ENCODE results near the gene C19orf53. TPM values are rescaled to one million over a fixed set of nuclear protein-coding genes. Genes with fewer than 3 reads are reported as not detected.

The C19orf53 gene
- total RNA-seq, 1 experiment from 2014 or later, result 66.4 TPM

DNA sequence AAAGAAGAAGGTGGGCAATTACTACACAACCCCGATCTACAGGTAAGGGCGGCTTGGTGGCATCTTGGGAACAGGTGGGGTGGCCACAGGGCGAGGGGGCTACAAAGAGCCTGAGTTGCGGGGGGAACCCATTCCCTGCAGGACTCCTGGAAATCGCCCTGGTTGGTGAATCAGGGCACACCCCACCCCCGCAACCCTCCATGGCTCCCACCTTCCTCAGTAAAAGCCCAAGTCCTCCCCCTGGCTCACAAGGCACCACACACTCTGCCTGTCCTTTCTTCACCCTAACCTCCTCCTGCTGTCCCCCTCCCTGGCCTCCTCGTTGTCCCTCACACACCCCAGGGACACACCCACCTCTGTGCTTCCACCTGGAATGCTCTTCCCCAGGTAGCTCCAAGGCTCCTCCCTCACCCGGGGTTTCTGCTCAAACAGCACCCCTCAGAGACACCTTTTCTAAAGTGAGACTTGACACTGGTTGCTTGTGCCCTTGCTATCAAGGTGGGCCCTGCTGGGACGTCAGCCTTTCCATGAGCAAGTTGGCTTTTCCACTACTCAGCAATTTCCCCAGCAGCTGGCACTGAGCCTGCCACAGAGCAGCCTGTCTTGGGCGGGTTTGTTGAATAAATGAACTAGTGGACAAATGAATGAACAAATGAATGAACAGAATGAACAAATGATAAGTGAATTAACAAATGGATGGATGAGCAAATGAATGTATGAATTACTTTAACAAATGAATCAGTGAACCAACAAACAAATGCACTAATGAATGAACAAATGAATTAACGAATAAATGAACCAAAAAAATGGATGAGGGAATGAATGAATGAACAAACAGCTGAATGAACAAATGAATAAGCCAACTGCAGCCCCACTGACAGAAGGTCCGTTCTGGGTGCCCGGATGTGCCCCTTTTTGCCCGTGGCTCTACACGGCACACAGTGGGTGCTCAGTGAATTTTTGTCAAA is 16.2 kb upstream of the C19orf53 start:
- no TSS peak for BruUV-seq (replicated peaks)
- H3K4me3 Mint-ChIP-seq (ENCODE audit: low read depth, unreplicated experiment), result no peak overlapping the region
- intact Hi-C loops (cut with micrococcal nuclease; ENCODE audit: unreplicated experiment), result no loop called here
- CTCF ChIA-PET, result no interaction called here
- peaks cover 8% of the 10 kb centered on the region for H3K4me1 Mint-ChIP-seq (ENCODE audit: low read depth, unreplicated experiment)
- peaks cover 43% of the 10 kb centered on the region for H3K36me3 Mint-ChIP-seq (ENCODE audit: insufficient read depth, unreplicated experiment)
- no peaks in the 10 kb centered on the region for H3K27me3 Mint-ChIP-seq (ENCODE audit: unreplicated experiment)
- no peak for DNase-seq
- peak overlapping the region; percentile 45 for H3K27ac Mint-ChIP-seq (ENCODE audit: unreplicated experiment)
- H3K9me3 Mint-ChIP-seq (ENCODE audit: low read depth, unreplicated experiment), result no peaks in the 10 kb centered on the region
- TF ChIP-seq, protein P1, sequence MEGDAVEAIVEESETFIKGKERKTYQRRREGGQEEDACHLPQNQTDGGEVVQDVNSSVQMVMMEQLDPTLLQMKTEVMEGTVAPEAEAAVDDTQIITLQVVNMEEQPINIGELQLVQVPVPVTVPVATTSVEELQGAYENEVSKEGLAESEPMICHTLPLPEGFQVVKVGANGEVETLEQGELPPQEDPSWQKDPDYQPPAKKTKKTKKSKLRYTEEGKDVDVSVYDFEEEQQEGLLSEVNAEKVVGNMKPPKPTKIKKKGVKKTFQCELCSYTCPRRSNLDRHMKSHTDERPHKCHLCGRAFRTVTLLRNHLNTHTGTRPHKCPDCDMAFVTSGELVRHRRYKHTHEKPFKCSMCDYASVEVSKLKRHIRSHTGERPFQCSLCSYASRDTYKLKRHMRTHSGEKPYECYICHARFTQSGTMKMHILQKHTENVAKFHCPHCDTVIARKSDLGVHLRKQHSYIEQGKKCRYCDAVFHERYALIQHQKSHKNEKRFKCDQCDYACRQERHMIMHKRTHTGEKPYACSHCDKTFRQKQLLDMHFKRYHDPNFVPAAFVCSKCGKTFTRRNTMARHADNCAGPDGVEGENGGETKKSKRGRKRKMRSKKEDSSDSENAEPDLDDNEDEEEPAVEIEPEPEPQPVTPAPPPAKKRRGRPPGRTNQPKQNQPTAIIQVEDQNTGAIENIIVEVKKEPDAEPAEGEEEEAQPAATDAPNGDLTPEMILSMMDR (IDR thresholded peaks at IDR 0.05; ENCODE audit: unreplicated experiment), result no peak

DNA sequence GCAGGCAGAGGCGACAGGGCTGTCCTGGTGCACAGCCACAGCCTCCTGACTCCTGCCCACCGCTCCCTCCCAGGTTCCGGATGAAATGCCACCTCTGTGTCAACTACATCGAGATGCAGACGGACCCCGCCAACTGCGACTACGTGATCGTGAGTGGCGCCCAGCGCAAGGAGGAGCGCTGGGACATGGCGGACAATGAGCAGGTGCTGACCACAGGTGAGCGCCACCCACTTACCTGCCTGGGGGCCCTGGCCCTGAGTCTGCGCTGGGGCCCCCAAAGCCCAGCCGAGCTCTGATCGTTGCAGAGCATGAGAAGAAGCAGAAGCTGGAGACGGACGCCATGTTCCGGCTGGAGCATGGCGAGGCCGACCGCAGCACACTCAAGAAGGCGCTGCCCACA is 15.5 kb upstream of the C19orf53 start:
- Mint-ChIP-seq H3K4me3 (ENCODE audit: low read depth, unreplicated experiment) (no peak overlapping the region), H3K36me3 (ENCODE audit: insufficient read depth, unreplicated experiment) (peaks cover 44% of the 10 kb centered on the region), H3K27ac (ENCODE audit: unreplicated experiment) (no peak overlapping the region), H3K9me3 (ENCODE audit: low read depth, unreplicated experiment) (no peaks in the 10 kb centered on the region), H3K27me3 (ENCODE audit: unreplicated experiment) (no peaks in the 10 kb centered on the region), H3K4me1 (ENCODE audit: low read depth, unreplicated experiment) (peaks cover 8% of the 10 kb centered on the region)
- DNase-seq, result no peak
- intact Hi-C loops (cut with micrococcal nuclease; ENCODE audit: unreplicated experiment), result no loop called here
- CTCF ChIA-PET, result no interaction called here
- TF ChIP-seq, protein P1 (IDR thresholded peaks at IDR 0.05; ENCODE audit: unreplicated experiment), result no peak
- no TSS peak for BruUV-seq (replicated peaks)

DNA sequence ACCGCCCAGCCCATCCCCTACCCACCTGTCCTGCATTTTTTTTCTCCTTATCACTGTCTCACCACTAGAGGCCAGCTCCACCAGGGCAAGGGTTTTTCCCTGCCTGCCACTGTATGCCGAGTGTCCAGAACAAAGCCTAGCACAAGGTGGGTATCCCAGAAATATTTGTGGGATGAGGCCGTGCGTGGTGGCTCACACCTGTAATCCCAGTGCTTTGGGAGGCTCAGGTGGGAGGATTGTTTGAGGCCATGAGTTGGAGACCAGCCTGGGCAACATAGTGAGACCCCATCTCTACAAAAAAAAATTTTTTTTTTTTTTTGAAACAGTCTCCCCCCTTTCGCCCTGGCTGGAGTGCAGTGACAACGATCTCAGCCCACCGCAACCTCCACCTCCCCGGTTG is 12.8 kb upstream of the C19orf53 start:
- TF ChIP-seq, protein P1 (IDR thresholded peaks at IDR 0.05; ENCODE audit: unreplicated experiment), result no peak
- H3K4me1 Mint-ChIP-seq (ENCODE audit: low read depth, unreplicated experiment), result peaks cover 11% of the 10 kb centered on the region
- no peaks in the 10 kb centered on the region for H3K9me3 Mint-ChIP-seq (ENCODE audit: low read depth, unreplicated experiment)
- H3K4me3 Mint-ChIP-seq (ENCODE audit: low read depth, unreplicated experiment), result no peak overlapping the region
- no TSS peak for BruUV-seq (replicated peaks)
- H3K27me3 Mint-ChIP-seq (ENCODE audit: unreplicated experiment), result no peaks in the 10 kb centered on the region
- H3K27ac Mint-ChIP-seq (ENCODE audit: unreplicated experiment), result no peak overlapping the region
- intact Hi-C loops (cut with micrococcal nuclease; ENCODE audit: unreplicated experiment), result no loop called here
- CTCF ChIA-PET, result no interaction called here
- H3K36me3 Mint-ChIP-seq (ENCODE audit: insufficient read depth, unreplicated experiment), result peaks cover 46% of the 10 kb centered on the region
- no peak for DNase-seq

DNA sequence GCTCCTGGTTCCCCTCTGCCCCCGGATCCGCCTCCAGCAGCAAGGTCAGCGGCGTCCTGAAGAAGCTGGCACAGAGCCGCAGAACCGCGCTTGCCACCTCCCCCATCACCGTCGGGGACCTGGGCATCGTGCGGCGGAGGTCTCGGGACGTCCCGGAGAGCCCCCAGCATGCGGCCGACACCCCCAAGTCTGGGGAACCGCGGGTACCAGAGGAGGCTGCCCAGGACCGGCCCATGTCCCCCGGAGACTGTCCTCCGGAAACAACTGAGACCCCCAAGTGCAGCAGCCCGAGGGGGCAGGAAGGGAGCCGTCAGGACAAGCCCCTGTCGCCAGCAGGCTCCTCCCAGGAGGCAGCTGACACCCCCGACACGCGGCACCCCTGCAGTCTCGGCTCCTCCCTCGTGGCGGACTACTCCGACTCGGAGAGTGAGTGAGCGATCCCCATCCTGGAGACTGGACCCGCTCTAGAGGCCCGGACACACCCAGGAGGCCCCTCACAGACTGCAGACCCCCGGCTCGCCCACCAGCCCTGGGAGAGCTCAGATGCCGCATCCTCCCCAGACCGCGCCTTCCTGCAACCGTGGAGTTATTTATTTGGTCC is 11.5 kb upstream of the C19orf53 start:
- intact Hi-C loops (cut with micrococcal nuclease; ENCODE audit: unreplicated experiment), result no loop called here
- H3K36me3 Mint-ChIP-seq (ENCODE audit: insufficient read depth, unreplicated experiment), result peaks cover 44% of the 10 kb centered on the region
- no peak overlapping the region for H3K27ac Mint-ChIP-seq (ENCODE audit: unreplicated experiment)
- DNase-seq, result no peak
- H3K27me3 Mint-ChIP-seq (ENCODE audit: unreplicated experiment), result no peaks in the 10 kb centered on the region
- peak overlapping the region; percentile 69 for H3K4me3 Mint-ChIP-seq (ENCODE audit: low read depth, unreplicated experiment)
- CTCF ChIA-PET, result interaction anchor here (1.1 kb wide), 1 partner anchor 14 kb away, joined by 5 read pairs; a partner anchor contains a TSS
- TF ChIP-seq, protein P1 (IDR thresholded peaks at IDR 0.05; ENCODE audit: unreplicated experiment), result no peak
- peaks cover 11% of the 10 kb centered on the region for H3K4me1 Mint-ChIP-seq (ENCODE audit: low read depth, unreplicated experiment)
- no TSS peak for BruUV-seq (replicated peaks)
- H3K9me3 Mint-ChIP-seq (ENCODE audit: low read depth, unreplicated experiment), result no peaks in the 10 kb centered on the region

All from Calu3 (cell line).